IMR-90 (cell line): ENCODE data around the gene NPRL2.

ENCODE experiments used
- CHD1 ChIP-seq: IDR thresholded peaks from 2 replicates; pipeline ENCODE4 v1.6.1; 2012; ENCODE audit warnings: low read depth, low read length, improper control_type of control experiment
- CTCF ChIP-seq: conservative IDR thresholded peaks from 2 replicates; pipeline ENCODE4 v1.5.1; 2012; ENCODE audit warnings: mild to moderate bottlenecking, low read depth, low read length, improper control_type of control experiment
- POLR2A ChIP-seq: IDR thresholded peaks from 2 replicates; pipeline ENCODE4 v1.6.1; 2012; ENCODE audit warnings: mild to moderate bottlenecking, low read depth, low read length
- TF ChIP-seq, protein P1 (sequence below): fragments of 150-350 bp; IDR thresholded peaks from 2 replicates; pipeline ENCODE4 v1.6.1; 2016; ENCODE audit warnings: low read depth, mild to moderate bottlenecking, low read length, moderate library complexity, borderline replicate concordance

GRCh38 chr3:50395070-50395860 is 44.7 kb upstream of the NPRL2 start:
- TF ChIP-seq CTCF (no peak), POLR2A (no peak), CHD1 (no peak)
- TF ChIP-seq, protein P1, sequence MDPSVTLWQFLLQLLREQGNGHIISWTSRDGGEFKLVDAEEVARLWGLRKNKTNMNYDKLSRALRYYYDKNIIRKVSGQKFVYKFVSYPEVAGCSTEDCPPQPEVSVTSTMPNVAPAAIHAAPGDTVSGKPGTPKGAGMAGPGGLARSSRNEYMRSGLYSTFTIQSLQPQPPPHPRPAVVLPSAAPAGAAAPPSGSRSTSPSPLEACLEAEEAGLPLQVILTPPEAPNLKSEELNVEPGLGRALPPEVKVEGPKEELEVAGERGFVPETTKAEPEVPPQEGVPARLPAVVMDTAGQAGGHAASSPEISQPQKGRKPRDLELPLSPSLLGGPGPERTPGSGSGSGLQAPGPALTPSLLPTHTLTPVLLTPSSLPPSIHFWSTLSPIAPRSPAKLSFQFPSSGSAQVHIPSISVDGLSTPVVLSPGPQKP = no peak
